GM10248 (cell line): Measurements from ENCODE around the gene RUNX1.

ENCODE experiments used
- CTCF ChIA-PET: fragments of 300-600 bp; sonication (Branson Sonifier 250); formaldehyde crosslinking; extraction: SDS; loops from one replicate; lab custom pipeline; 2021; ENCODE audit warnings: antibody characterized with exemption; lab: Yijun Ruan, JAX
- POLR2A ChIA-PET: fragments of 350-650 bp; sonication (Branson Sonifier 250); formaldehyde crosslinking; extraction: SDS; loops from one replicate; lab custom pipeline; 2020; ENCODE audit warnings: antibody characterized with exemption; lab: Yijun Ruan, JAX
- DNase-seq: peaks from one replicate; pipeline ENCODE4 v3.0.0; 2012; ENCODE audit errors: extremely low spot score
- CTCF ChIP-seq: IDR thresholded peaks from 2 replicates; pipeline ENCODE4 v1.5.1; 2012; ENCODE audit warnings: mild to moderate bottlenecking, low read depth; ENCODE audit errors: extremely low read depth, missing control alignments, control extremely low read depth

The RUNX1 gene

GRCh38 chr21:34815831-34816705 lies 233.0 kb downstream of the RUNX1 start:
- TF ChIP-seq CTCF, result no peak
- no peak for DNase-seq
- ChIA-PET POLR2A (no interaction called here), CTCF (interaction anchor here (1.1 kb wide), 2 partner anchors 14 to 18 kb away, joined by 3 read pairs; no protein-coding TSS in a partner anchor)

GRCh38 chr21:34814529-34814951 lies 234.6 kb downstream of the RUNX1 start:
- ChIA-PET POLR2A (no interaction called here), CTCF (interaction anchor here (1.7 kb wide), 1 partner anchor 75 kb away, joined by 4 read pairs; no protein-coding TSS in a partner anchor)
- no peak for DNase-seq

GRCh38 chr21:34813266-34813894 lies 235.7 kb downstream of the RUNX1 start:
- TF ChIP-seq CTCF, result no peak
- ChIA-PET CTCF (interaction anchor here (1.2 kb wide), 1 partner anchor 75 kb away, joined by 4 read pairs; no protein-coding TSS in a partner anchor), POLR2A (no interaction called here)
- no peak for DNase-seq

More at GRCh38 chr21:34814529-34814951, 234.6 kb downstream of the RUNX1 start:
- TF ChIP-seq CTCF, result no peak

GRCh38 chr21:34812504-34813265 lies 236.4 kb downstream of the RUNX1 start:
- no peak for DNase-seq
- ChIA-PET CTCF (interaction anchor here (1.2 to 2.4 kb wide), 3 partner anchors 10 to 75 kb away, joined by 4 to 8 read pairs (median 5); no protein-coding TSS in a partner anchor), POLR2A (no interaction called here)
- TF ChIP-seq CTCF, result no peak

GRCh38 chr21:34811368-34811767 lies 237.7 kb downstream of the RUNX1 start:
- DNase-seq, result no peak
- ChIA-PET POLR2A (no interaction called here), CTCF (interaction anchor here (1.3 to 2.4 kb wide), 5 partner anchors 9 to 68 kb away, joined by 3 to 8 read pairs (median 5); no protein-coding TSS in a partner anchor)
- TF ChIP-seq CTCF, result no peak

- TF ChIP-seq CTCF, result no peak
- ChIA-PET POLR2A (no interaction called here), CTCF (interaction anchor here (1.3 to 2.4 kb wide), 6 partner anchors 9 to 79 kb away, joined by 3 to 8 read pairs (median 5); no protein-coding TSS in a partner anchor)
- no peak for DNase-seq
Observed at GRCh38 chr21:34810786-34811185, 238.3 kb downstream of the RUNX1 start.
